NCI-H1694 (cell line): ENCODE results near the gene IRF9.

ENCODE experiments used
- DNase-seq: peaks from one replicate; lab custom pipeline; 2025; lab: John Stamatoyannopoulos, UW

IRF9 gene, protein sequence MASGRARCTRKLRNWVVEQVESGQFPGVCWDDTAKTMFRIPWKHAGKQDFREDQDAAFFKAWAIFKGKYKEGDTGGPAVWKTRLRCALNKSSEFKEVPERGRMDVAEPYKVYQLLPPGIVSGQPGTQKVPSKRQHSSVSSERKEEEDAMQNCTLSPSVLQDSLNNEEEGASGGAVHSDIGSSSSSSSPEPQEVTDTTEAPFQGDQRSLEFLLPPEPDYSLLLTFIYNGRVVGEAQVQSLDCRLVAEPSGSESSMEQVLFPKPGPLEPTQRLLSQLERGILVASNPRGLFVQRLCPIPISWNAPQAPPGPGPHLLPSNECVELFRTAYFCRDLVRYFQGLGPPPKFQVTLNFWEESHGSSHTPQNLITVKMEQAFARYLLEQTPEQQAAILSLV

DNA sequence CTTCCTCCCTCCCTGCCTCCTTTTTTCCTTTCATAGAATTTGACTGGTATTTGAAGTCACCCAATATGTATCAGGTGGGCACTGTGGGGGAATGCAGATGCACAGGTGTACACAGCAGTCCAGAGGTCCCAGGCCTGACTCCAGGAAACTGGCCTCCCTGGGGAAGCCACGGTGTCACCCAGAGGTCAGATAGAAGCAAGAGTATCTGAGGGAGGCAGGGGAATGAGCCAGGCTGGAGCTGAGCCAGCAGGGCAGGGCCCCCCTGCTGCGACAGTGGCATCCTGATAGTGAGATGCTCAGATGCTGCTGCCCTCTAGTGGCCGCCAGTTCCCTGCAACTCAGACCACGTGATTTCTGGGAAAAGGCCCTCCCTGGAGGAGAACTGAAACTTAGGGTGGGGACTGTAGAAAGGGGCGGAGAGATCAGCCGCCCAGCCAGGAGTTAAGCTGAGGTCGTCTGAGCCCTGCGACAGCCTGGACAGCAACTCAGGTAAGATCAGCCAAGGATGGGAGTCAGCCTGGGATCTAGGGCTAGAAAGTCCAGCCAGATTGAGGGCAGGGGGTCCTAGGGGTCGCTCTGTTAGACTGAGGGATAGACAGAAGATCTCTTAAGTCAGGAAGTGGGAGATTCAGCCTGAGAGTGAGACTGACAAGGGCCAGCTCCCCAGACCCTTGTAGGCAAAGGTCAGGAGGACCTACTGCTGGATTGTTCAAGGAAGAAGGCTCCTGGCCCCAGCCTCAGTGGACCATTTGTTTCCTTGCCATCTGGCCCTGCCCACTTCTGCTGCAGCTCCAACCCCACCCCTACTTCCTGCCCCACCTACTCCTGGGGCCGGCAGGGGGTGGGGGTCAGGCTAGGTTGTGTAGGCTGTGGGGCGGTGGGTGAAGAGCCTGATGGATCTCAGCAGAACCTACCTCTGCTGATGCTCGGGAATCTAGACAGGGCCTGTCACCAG lies at the start of gene IRF9:
Gene IRF9 (plus strand): TSS at position 416 of the 955 bp plus-strand sequence. CDS start 880 bp downstream, outside the sequence.
- DNase-seq = peak; percentile 94

DNA sequence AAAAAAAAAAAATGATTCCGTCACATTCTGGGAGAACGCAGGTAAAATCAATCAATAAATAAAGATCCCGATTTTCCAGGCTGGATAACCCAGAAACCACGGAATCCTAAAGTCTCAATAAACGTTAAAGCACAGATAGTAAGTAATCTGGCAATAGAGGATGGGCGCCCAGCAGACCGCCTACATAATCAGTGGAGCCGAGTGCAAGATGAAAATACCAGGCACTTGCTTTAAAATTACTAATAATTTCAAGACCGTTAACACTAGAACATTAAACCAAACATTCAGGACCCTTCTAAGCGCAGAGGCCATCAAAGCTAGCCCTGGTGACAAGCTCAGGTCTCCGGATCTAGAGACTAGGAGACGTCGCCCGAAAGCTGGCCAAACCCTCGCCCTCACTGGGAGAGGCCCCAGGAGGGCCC lies 47.7 kb upstream of the IRF9 start:
- no peak for DNase-seq

DNA sequence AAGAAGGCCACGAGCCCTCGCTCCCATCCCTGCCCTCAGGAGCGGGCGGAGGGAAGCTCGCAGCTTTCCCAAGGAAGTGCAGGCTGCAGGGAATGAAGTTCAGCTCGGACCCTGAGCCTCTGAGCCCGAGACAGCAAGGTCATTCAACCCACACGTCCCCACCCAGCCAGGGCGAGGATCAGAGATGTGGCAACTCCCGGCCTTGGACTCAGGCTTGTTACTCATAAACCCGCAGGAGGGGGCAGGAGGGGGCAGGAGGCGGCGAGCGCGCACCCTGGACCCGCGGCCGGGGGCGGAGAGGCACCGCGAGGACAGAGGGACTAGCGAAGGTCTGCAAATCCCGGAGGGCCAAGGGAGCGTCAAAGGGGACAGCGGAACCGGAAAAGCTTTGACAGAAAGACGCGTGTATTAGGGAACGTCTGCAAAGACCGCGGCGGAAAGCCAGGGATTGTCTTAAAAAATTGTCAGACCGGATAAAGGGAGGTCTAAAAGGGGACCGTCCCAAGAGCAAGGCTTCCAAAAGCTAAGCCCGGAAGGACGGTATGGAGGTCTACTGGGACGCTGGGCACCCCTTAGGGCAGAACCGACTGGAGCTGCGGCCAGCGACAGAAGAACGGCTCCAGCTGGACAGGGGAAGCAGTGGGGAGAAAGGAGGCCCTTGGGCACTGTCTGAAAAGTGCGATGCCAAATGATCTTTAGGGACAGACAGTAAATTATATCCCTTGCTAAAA lies 47.1 kb upstream of the IRF9 start:
- peak; percentile 73 for DNase-seq

DNA sequence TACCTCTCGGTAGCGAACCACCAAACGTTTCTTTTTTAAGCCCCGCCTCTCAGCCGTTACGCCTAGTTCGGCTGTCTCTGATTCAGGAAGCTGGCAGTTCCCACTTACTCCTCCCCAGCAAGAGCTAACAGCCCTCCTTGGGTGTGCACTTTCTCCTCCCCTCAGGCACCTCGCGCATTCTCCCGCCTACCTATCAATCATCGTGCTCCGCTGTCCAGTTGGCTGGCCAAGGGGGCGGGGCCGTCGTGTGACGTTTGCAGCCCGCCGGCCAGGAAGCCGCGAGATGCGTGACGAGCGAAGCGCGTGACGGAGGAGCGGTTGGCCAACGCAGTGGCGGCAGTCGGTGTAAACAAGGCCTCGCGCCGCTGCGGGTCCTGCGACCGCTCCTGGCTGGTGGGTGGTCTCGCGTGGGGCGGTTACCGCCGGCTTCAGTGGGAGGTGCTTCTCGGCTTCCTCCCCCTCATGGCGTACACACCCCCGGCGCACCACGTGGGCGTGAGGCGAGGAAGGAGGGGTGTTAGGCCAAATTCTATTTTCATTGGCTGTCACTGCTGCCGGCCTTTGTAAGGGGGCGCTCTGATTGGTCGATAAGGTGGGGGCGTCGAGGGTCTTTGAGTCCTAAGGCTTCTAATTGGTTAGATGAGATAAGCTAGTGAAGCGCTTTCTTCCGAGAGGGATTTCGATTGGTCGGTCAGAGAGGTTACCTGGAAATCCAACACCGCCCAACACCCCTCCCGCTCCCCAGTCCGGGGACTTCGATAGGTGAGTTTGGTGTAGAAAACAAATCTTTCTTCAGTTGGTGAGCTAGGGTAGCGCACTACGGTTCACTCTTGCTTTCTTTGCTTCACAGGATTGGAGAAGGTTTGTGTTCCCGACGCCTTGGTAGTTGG lies 46.3 kb upstream of the IRF9 start, which contains the start of the genes DCAF11 and NRL:
Gene DCAF11 (plus strand): TSS at position 246 of the 890 bp plus-strand sequence. CDS start 818 bp downstream, outside the sequence.
Gene NRL (minus strand): TSS at position 418 of the 890 bp plus-strand sequence. CDS start 32,101 bp downstream, outside the sequence.
- DNase-seq = peak; percentile 99

DNA sequence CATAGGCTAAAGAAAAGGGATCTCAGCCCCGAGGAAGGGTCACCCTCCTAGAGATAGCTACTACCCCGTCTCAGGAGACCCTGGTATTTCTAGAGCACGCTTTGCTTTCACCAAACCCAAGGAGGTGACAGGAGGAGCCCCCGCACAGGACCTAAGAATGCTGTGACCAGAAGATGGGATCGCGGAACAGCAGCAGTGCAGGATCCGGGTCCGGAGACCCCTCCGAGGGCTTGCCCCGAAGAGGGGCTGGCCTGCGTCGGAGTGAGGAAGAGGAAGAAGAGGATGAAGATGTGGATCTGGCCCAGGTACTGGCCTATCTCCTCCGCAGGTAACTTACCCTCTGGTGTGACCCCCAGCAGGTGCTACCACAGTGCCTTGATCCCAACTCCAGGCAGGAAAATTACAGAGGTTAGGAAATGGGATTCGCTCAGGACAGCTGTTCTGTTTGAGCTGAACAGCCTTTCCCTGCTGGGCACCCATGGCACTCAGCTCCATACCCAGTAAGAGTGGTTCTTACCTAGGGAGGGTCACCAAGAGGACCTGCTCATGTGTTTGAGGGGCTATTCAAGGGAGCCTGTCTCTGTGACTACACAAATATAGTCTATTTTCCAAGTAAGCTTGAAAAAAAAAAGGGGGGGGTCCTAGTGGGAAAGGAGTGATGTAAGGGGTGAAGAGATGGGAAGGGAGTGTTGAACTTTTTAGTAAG lies 45.5 kb upstream of the IRF9 start:
- no peak for DNase-seq

DNA sequence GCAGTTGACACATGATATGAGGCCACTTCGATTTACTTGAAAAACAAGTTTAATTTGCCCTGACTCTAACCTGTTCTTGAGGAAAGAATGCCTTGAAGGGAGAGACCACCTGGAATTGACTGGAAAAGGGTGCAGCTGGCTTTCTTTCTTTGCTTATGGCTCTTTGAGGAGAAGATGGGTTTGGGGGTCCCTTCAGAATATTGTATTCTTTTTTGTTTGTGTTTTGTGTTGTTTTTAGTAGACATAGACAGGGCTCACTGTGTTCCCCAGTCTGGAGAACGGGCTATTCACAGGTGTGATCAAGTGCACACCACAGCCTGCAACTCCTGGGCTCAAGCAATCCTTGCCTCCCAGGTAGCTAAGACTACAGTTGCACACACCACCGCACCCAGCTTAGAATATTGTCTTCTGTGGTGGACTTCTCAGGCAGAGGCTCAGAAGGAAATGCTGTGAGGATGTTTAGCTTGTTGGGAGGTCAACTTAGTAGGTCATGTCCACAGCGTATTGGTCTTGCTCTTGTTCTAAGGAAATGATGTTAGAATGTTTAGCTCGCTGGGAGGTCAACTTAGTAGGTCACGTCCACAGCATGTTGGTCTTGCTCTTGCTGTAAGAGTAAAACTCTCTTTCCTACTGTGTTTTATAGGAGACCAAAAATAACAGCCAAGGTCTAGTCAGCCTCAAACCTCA lies 44.8 kb upstream of the IRF9 start:
- DNase-seq = no peak

DNA sequence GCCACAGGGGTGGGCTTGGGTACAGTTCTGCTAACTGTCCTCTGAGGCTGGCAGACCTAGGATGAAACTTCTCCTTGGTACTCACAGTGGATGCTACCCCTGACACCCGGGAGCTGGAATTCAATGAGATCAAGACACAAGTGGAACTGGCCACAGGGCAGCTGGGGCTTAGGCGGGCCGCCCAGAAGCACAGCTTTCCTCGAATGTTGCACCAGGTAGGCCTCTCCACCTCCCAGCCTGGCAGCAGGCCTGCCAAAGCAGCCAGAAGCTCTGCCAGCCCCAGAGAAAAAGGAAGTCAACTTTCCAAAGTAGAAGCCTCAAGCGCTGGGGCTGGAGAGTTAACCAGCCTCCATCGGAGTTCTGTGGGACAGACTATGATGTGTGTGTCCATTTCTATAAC lies 43.9 kb upstream of the IRF9 start:
- DNase-seq = no peak

DNA sequence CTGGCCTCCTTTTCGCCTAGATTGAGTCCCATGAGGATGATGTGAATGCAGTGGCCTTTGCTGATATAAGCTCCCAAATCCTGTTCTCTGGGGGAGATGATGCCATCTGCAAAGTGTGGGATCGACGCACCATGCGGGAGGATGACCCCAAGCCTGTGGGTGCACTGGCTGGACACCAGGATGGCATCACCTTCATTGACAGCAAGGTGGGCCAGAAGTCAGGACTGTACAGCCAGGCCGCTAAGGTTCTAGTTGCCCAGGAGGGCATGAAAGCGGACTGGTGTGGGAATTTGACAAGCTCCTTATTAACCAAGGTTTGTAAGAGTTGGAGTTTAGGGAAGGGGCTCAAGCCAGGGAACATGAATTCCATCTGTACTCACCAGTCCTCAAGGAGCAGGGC lies 41.4 kb upstream of the IRF9 start:
- DNase-seq = no peak

DNA sequence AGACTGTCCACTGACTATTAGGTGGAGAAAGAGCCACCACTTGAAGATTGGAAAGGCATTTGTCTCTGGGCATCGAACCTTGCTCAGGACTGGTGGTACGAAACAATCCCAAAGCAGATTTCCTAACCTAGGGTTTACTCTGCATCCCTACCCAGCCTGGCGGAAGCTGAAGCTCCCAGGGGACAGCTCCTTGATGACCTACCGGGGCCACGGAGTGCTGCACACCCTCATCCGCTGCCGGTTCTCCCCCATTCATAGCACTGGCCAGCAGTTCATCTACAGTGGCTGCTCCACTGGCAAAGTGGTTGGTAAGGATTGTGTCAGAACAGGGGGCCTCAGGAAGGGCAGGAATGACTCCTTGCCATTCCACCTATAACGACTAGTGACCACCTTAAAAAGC lies 39.9 kb upstream of the IRF9 start:
- DNase-seq = no peak

DNA sequence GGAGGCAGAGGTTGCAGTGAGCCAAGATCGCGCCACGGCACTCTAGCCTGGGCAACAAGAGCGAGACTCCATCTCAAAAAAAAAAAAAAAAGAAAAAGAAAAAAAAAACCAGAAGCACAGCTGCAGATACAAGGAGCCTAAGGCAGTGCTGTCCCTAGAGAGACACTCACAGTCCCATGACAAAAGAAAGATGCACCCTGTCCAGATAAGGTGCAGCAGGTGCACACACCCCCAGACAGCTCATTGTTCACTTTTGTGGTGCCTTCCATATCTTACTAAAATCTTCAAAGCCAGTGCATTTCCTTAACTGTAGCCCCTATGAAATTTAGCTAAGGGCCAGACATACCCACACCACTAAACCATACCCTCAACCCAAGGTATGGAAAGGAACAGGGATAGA lies 38.6 kb upstream of the IRF9 start:
- no peak for DNase-seq

DNA sequence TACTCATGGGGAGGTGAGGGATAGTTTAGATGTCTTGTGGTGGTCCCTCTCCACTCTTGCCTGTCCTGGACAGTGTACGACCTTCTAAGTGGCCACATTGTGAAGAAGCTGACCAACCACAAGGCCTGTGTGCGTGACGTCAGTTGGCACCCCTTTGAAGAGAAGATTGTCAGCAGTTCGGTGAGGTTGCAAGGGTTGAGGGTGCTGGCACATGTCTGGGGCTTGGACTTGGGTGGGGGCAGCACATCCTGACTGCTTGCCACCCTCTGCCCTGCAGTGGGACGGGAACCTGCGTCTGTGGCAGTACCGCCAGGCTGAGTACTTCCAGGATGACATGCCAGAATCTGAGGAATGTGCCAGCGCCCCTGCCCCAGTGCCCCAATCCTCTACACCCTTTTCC lies 38.2 kb upstream of the IRF9 start:
- DNase-seq = no peak

DNA sequence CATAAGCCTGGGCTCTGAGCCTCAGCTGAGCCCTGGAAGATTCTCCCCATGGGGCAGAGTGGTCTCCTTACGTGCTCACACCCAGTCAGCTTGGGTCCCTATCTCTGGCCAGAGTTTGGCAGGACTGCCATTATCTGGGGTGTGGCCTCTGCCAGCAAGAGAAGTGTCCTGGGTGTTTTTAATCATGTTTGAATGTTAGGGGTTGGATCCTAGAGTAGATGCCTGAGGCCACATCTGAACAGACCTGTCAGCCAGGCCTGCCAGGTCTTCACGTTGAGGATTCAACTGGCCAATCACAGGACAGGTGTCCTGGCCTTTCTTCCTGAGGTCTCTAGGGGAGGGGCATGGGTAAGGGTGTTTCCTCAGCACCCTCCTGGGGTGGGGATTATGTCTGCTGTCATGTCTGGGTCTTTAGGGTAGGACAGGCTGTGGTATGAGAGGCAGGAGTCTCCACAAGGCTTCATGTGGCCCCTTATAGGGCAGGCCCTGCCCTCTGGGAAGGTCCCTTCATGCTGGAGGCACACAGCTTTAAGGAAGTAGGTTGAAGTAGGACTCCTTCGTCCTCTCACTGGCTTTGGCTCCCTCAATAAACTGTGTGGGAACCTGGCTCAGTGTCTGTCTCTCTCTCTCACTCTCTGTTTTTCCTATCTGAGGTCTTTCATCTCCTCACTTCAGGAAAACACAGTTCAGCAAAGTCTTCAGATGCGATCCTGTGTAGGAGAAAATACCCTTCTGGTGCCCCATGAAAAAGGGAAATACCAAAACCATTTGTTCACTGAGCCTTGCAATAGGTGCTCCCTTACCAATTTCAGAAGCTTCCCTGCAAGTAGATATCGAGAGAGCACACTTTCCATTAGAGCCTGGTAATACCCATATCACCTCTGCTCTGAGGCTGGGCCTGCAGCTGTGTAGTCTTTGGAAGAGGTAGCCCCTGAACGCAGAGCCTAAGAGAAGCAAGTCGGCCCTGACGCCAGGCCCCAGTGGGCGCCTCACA lies 37.3 kb upstream of the IRF9 start:
- no peak for DNase-seq

DNA sequence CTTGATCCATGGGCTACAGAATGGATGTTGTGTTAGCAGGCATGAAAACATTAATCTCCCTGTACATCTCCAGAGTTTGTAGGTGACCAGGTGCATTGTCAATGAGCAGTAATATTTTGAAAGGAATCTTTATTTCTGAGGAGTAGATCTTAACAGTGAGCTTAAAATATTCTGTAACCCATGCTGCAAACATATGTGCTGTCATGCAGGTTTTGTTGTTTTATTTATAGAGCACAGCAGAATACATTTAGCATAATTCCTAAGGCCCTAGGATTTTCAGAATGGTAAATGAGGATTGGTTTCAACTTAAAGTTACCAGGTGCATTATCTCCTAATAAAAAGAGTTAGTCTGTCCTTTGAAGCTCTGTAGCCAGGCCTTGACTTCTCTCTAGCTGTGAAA lies 34.1 kb upstream of the IRF9 start:
- no peak for DNase-seq

DNA sequence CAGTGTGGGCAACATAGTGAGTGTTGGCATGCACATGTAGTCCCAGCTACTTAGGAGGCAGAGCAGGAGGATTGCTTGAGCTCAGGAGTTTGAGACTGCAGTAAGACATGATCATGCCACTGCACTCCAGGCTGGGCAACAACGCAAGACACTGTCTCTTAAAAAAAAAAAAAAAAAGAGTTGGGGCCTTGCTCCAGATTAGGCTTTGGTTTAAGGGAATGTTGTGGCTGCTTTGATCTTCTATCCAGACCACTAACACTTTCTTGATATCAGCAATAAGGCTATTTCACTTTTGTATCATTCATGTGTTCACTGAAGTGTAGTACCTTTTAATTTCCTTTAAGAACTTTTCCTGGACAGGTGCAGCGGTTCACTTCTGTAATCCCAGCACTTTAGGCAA lies 33.4 kb upstream of the IRF9 start:
- no peak for DNase-seq

DNA sequence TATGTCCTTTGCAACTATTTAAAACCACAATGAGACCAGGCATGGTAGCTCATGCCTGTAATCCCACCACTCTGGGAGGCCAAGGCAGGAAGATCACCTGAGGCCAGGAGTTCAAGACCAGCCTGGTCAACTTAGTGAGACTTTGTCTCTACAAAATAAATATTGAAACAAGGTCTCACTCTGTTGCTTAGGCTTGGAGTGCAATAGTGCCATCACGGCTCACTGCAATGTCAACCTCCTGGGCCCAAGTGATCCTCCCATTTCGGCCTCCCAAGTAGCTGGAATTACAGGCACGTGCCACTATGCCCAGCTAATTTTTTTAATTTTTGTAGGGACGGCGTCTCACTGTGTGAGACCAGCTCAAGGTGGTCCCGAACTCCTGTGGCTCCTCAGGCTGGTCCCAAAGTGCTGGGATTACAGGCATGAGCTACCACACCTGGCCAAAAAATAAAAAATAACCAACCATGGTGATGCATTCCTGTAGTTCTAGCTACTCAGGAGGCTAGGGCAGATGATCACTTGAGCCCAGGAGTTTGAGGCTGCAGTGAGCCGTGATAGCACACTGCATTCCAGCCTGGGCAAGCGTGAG lies 31.6 kb upstream of the IRF9 start:
- DNase-seq = no peak

DNA sequence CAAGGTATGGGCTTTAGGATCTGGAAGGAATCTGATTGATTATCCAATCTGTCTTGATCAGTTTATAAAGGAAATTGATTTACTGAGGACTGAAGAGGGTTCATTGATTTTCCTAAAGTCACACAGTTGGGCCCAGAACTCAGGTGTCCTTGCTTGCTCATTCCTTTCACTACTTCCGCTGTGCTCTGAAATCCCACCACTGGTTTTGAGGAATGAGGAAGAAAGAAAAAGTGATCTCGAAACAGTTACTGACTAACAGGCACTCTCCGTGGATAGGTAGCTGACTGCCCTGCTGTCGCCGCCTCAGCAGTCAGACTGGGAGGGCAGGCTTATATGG lies 30.7 kb upstream of the IRF9 start, which contains the start of gene FITM1:
Gene FITM1 (plus strand): TSS at position 280 of the 337 bp plus-strand sequence. CDS start 905 bp downstream, outside the sequence.
- DNase-seq = no peak

DNA sequence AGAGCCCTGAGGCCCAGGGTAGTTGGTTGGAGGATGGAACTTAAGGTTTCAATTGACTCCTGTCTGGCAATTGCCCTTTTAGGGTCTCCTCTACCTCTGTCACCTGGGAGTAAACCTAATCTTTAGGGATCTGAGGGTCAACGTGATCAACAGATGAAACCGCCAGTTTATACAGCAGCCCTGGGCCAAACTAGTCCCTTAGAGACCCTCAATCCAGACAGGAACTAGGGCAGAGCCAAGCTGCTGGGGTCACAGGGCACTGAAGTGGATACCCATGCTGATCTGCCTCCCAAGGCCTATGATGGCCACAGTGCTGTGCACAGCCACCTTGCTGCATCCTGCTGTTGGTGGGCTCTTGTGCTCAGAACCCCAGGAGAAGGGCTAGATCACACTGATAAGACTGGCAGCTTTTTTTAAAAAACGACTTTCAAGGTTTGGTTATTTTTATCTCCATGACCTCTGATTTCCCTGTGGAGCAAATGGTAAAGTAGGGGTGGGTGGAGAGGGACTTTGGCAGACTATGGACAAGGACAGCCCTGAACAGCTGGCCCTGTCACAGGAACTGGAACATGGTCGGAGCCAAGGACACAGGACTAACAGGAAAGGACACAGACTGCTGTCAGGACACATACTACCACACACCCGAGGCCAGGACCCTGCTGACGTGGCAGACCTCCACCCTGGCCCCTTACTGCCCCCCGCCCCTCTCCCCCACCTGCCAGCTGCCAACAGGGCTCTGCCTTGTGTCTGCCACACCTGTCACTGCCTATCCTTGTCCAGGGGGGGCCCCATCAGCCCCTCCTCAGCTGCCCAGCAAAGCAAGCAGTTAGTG lies 30.1 kb upstream of the IRF9 start:
- DNase-seq = no peak
